Upper lobe of left lung (tissue), 4 donors: Measurements from ENCODE around the gene TBC1D1.

Source experiments
- POLR2A ChIP-seq, 4 donors: fragments of 450-650 bp; IDR thresholded peaks; one replicate each; pipeline ENCODE4 v1.5.1; 2016 to 2017; ENCODE audit warnings: antibody characterized with exemption in 4 of 4, mild to moderate bottlenecking in 2 of 4
- POLR2AphosphoS5 ChIP-seq, 2 donors: sonication (generic); formaldehyde crosslinking; IDR thresholded peaks; one replicate each; pipeline ENCODE4 v1.5.1; 2017; ENCODE audit warnings: antibody characterized with exemption in 2 of 2

DNA sequence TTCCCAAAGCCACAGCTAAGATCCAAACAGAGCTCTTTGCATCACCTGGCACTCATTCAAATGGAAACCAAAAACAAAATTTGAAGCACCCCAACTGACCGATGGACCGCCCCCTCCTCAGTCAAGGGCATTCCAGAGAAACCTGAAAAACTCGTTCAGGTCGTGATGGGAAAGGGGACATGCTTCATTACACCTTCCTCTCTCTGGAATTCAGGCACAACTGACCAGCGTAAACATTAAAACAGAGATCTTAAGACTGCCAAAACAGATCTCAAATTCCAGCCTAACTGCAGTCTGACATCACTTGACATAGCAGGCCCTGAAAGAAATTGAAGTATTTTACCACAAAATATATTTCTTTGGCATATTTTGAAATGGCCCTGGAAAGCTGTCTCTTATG is 97.8 kb downstream of the TBC1D1 start:
- TF ChIP-seq POLR2A (IDR thresholded peaks at IDR 0.05) = no peak
- TF ChIP-seq POLR2AphosphoS5 (IDR thresholded peaks at IDR 0.05) = no peak
